Right atrium auricular region (tissue), 2 donors: ENCODE data around the gene COL6A1. TPM values are rescaled to one million over a fixed set of nuclear protein-coding genes. Genes with fewer than 3 reads are reported as not detected.

Source experiments
- DNase-seq: peaks from one replicate; pipeline ENCODE4 v3.0.0-alpha.2; 2019; ENCODE audit warnings: low spot score
- H3K27ac ChIP-seq, 2 donors: fragments of 200-600 bp; sonication (generic); 1 replicate in 1 of 2; 2 replicates in 1 of 2; pipeline ENCODE4 v1.5.1; 2016 to 2019
- H3K27me3 ChIP-seq, 2 donors: fragments of 200-600 bp; sonication (generic); one replicate each; pipeline versions ENCODE4 v1.5.1 to v1.6.0; 2017 to 2019
- H3K36me3 ChIP-seq: fragments of 200-600 bp; sonication (generic); one replicate; pipeline ENCODE4 v1.5.1; 2016
- H3K4me1 ChIP-seq, 2 donors: fragments of 200-600 bp; sonication (generic); one replicate each; pipeline versions ENCODE4 v1.5.1 to v1.6.0; 2017 to 2019
- H3K4me3 ChIP-seq, 2 donors: fragments of 200-600 bp; sonication (generic); 1 replicate in 1 of 2; 2 replicates in 1 of 2; pipeline ENCODE4 v1.5.1; 2017 to 2019; ENCODE audit warnings: mild to moderate bottlenecking in 1 of 2, moderate library complexity in 1 of 2
- H3K9me3 ChIP-seq, 2 donors: fragments of 200-600 bp; sonication (generic); one replicate each; pipeline ENCODE4 v1.5.1; 2019
- total RNA-seq, 2 donors: library from RNA; depleted of rRNA; stranded (reverse); fragments of >200 nt; gene quantifications; one replicate each; pipeline ENCODE4 v1.1.0, GENCODE V29; 2016
- TF ChIP-seq, protein P1 (sequence below), 2 donors: fragments of 200-600 bp; sonication (generic); IDR thresholded peaks; one replicate each; pipeline ENCODE4 v1.5.1; 2019; ENCODE audit warnings: antibody characterized with exemption in 2 of 2

Gene COL6A1
- total RNA-seq, 2 donors from 2014 or later, result 201 to 278 TPM

- H3K4me3 ChIP-seq, result no peak overlapping the region
These were observed 4.1 kb downstream of the COL6A1 start for GRCh38 chr21:45985471-45986315.

GRCh38 chr21:45986316-45987051 is 4.9 kb downstream of the COL6A1 start:
- H3K4me1 ChIP-seq, result peaks cover 0 to 21% of the 10 kb centered on the region in 2 donors
- no peak overlapping the region for H3K4me3 ChIP-seq
- H3K27ac ChIP-seq, result peak overlapping the region in 1 of 2 donors; percentile 86
- no peaks in the 10 kb centered on the region for H3K27me3 ChIP-seq
- H3K9me3 ChIP-seq, result no peaks in the 10 kb centered on the region
- no peak for DNase-seq
- peaks cover 67% of the 10 kb centered on the region for H3K36me3 ChIP-seq
- TF ChIP-seq, protein P1, sequence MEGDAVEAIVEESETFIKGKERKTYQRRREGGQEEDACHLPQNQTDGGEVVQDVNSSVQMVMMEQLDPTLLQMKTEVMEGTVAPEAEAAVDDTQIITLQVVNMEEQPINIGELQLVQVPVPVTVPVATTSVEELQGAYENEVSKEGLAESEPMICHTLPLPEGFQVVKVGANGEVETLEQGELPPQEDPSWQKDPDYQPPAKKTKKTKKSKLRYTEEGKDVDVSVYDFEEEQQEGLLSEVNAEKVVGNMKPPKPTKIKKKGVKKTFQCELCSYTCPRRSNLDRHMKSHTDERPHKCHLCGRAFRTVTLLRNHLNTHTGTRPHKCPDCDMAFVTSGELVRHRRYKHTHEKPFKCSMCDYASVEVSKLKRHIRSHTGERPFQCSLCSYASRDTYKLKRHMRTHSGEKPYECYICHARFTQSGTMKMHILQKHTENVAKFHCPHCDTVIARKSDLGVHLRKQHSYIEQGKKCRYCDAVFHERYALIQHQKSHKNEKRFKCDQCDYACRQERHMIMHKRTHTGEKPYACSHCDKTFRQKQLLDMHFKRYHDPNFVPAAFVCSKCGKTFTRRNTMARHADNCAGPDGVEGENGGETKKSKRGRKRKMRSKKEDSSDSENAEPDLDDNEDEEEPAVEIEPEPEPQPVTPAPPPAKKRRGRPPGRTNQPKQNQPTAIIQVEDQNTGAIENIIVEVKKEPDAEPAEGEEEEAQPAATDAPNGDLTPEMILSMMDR (IDR thresholded peaks at IDR 0.05), result no peak

More at GRCh38 chr21:45985471-45986315, 4.1 kb downstream of the COL6A1 start:
- no peaks in the 10 kb centered on the region for H3K9me3 ChIP-seq
- DNase-seq, result no peak
- TF ChIP-seq, protein P1 (IDR thresholded peaks at IDR 0.05), result no peak
- peaks cover 61% of the 10 kb centered on the region for H3K36me3 ChIP-seq
- no peaks in the 10 kb centered on the region for H3K27me3 ChIP-seq
- peak overlapping the region in 1 of 2 donors; percentile 86 for H3K27ac ChIP-seq
- peaks cover 0 to 25% of the 10 kb centered on the region in 2 donors for H3K4me1 ChIP-seq

DNA sequence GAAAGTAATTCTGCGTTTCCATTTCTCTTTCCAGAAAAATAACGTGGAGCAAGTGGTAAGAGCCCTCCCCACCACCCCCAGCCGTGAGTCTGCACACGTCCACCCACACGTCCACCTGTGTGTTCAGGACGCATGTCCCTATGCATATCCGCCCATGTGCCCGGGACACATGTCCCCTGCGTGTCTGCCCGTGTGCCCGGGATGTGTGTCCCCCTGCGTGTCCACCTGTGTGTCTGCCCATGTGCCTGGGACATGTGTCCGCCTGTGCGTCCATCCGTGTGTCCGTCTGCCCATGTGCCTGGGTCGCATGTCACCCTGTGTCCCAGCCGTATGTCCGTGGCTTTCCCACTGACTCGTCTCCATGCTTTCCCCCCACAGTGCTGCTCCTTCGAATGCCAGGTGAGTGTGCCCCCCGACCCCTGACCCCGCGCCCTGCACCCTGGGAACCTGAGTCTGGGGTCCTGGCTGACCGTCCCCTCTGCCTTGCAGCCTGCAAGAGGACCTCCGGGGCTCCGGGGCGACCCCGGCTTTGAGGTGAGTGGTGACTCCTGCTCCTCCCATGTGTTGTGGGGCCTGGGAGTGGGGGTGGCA is 5.6 kb downstream of the COL6A1 start:
- peaks cover 75% of the 10 kb centered on the region for H3K36me3 ChIP-seq
- no peak overlapping the region for H3K27ac ChIP-seq
- DNase-seq, result no peak
- H3K4me1 ChIP-seq, result peaks cover 0 to 21% of the 10 kb centered on the region in 2 donors
- H3K4me3 ChIP-seq, result no peak overlapping the region
- H3K27me3 ChIP-seq, result no peaks in the 10 kb centered on the region
- no peaks in the 10 kb centered on the region for H3K9me3 ChIP-seq
- TF ChIP-seq, protein P1 (IDR thresholded peaks at IDR 0.05), result no peak

DNA sequence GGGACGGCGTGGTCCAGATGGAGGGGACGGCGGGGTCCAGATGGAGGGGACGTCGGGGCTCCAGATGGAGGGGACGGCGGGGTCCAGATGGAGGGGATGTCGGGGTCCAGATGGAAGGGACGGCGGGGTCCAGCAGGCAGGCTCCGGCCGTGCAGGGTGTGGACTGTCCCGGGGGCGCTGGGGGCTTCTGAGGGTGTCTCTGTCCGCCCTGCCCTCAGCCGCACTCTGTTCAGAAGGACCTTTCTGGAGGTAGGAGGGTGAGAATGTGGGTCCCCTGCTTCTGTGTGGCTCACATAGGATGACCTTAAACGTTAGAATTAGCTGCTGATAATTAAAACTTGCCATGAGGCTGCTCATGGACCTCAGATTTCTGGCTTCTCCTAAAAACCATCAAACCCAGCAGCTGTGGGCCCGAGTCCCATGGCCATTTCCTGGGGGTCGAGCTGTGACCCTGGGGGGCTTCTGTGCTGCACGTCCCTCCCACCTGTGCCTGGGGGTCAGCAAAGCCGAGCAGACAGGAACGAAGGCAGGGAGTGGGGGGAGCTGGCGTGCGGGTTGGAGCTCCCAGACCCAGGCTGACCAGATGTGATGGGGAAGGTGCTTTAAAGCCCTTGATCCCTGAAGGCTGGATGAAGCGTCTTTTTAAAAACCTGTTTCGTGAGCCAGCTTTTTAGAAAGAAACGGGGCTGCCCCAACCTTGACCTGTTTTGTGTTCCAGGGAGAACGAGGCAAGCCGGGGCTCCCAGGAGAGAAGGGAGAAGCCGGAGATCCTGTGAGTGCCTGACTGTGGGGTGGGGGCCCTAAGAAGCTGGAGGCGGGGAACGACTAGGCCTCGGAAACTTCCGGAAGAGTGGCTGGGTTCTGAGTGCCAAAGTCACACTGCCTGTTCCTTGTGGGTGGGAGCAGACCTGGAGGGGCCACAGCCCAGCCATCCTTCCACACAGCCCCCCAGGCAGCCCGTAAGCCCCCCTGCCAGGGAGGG is 7.1 kb downstream of the COL6A1 start:
- TF ChIP-seq, protein P1 (IDR thresholded peaks at IDR 0.05), result no peak
- Histone ChIP-seq H3K4me3 (no peak overlapping the region), H3K36me3 (peaks cover 84% of the 10 kb centered on the region), H3K27me3 (no peaks in the 10 kb centered on the region), H3K9me3 (no peaks in the 10 kb centered on the region), H3K4me1 (peaks cover 0 to 8% of the 10 kb centered on the region in 2 donors), H3K27ac (peak overlapping the region in 1 of 2 donors; percentile 26)
- DNase-seq, result peak; percentile 53
